GM18873 (cell line): Measurements from ENCODE around the gene NCK1.

ENCODE experiments used
- ATAC-seq: cut with Tn5 transposase; IDR thresholded peaks from one replicate; pipeline ENCODE4 v1.9.1; 2021; ENCODE audit warnings: mild to moderate bottlenecking, moderate library complexity, moderate number of reproducible peaks; ENCODE audit not compliant: unreplicated experiment, low FRiP score

The NCK1 gene

DNA sequence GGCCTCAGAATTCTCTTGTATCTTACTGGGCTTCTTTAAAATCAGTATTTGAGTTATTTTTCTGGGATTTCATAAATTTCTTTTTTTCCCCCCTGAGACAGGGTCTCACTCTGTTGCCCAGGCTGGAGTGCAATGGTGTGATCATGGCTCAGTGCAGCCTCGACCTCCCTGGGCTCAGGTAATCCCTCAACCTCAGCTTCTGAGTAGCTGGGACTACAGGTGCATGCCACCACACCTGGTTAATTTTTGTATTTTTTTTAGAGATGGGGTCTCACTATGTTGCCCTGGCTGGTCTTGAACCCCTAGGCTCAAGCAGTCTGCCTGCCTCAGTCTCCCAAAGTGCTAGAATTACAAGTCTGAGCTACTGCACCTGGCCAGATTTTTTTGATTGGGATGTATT, 43.5 kb downstream of the NCK1 start:
- no peak for ATAC-seq

DNA sequence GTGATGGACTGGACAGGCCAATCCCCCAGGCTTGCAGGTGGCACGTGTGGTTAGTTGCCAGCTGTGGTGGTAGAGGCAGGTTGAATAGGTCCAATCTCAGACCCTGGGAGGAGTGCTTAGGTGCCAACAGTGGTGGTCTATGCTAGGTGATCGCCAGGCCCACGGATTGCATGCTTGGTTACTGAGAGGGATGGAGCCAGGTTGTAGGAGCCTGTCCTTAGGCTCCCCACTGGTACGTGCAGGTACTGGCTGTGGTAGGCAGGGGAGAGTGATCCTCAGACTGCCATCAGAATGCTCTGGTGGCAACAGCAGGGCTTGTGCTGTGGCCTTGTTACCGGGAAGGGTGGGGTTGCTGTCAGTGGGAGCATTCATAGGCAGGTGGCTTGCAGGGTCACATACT, 44.7 kb downstream of the NCK1 start:
- ATAC-seq: no peak

DNA sequence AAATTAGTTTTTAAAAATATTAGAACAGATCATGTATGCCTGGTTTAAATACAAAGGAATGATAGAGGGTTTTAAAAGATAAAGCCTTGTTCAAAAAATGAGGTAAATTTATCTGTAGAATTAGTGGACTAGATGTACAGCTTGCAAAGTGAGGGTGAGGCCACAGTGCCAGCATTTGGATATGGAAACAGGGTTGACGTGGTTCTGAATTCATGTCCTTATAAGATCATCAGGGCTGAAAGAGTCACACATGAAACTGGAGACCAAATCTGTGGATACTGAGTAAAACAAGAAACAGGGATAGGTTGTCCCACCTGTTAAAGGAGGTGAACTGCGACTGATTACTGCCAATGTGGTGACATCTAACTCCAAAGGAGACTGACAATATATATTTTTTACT, 46.3 kb downstream of the NCK1 start:
- ATAC-seq: no peak

DNA sequence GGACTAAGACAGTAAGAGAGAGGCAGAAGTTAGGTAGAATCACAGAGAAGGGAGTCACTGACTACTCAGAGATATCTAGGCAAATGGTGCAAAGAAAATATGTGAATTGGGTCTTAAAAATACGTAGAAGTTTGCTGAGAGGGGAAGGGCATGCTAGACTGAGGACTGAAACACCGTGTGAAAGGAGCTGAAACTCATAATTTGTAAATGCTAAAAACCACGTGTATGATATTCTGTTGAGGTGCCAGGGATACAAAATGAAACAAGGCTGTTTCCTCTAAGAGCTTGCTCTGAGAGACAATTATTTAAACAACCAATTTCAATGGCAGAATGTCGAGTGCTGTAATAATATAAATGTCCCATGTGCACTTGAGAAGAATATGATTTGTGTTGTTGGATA, 47.2 kb downstream of the NCK1 start:
- no peak for ATAC-seq

DNA sequence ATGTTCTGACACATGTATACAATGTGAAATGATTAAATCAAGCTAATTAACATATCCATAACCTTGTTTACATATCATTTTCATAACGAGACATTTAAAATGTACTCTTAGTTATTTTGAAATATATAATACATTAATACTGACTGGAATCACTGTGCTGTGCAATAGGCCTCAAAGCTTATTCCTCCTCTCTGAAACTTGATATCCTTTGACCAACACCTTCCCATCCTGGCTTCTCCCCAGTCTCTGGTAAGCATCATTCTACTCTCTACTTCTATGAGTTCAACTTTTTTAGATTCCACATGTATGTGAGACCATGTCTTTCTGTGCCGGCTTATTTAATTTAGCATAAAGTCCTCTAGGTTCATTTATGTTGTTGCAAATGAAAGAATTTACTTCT, 48.7 kb downstream of the NCK1 start:
- no peak for ATAC-seq

DNA sequence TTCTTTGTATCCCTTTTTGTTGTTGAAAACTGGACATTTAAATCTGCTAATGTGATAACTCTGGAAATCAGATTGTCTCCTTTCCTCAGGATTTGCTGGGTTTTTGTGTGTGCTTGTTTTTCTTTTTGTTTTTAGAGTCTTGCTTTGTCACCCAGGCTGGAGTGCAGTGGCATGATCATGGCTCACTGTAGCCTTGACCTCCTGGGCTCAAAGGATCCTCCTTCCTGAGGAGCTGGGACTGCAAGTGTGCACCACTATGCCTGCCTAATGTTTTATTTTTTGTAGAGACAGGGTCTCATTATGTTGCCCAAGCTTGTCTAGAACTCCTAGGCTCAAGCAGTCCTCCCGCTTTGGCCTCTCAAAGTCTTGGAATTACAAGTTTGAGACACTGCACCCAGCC, 51.2 kb downstream of the NCK1 start:
- ATAC-seq: no peak

DNA sequence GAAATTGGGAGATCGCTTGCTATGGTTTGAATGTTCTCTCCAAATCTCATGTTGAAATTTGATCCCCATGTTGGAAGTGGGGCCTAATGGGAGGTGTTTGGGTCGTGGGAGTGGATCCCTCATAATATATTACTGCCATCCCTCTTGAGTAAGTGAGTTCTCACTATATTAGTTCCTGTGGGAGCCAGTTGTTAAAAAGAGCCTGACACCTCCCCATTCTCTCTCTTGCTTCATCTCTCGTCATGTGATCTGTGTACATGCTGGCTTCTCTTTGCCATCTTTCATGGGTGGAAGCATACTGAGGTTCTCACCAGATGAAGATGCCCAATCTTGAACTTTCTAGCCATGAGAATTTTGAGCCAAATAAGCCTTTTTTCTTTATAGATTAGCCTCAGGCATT, 52.7 kb downstream of the NCK1 start:
- no peak for ATAC-seq

DNA sequence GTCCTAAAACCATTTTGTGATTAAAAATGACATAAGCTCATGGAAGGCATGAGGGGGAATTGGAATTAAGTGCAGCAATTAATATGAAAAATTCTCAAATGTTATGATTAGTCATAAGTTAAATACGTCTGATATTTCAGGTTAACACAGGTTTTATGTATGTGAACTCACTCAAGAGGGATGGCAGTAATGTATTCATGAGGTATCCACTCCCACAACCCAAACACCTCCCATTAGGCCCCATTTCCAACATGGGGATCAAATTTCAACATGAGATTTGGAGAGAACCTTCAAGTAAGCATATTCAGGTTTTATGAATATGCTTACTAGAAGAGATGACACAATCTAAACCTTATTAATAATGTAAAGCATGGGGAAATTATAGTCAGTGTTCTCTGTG, 54.2 kb downstream of the NCK1 start:
- ATAC-seq: no peak

DNA sequence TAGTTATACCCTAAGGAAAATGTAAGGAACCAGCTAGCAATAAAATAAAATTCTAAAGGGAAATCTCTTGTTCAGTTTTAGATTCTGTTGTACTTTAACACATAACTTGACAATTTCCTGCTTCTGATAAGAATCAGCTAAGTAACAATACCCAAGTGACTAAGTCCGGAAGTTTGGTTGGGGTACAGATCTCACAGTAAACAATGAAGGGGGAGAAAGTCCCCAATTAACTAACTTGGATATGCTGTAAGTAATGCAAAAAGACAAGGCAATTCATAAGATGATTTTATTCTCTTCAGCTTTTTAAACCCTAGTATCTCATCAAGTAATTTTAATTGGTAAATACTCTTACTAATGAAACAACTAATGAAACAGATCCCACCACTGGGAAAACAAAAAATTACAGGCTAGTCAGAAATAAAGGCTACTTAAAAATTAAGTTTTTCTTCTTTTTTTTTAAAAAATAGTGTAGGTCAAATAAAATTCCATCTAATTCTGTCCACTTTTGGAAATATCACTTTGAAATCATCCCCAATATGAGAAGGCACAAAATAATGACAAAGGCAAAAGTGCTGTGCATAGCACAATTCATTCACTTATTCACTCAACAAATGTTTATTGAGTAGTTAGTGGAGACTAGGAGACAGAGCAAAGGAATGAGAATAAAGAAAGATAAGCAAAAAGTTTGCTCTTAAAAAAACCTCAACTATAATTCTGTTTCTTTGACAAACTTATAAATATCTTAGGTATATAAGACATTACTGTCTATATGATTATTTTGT, 58.0 kb downstream of the NCK1 start:
- ATAC-seq: no peak

DNA sequence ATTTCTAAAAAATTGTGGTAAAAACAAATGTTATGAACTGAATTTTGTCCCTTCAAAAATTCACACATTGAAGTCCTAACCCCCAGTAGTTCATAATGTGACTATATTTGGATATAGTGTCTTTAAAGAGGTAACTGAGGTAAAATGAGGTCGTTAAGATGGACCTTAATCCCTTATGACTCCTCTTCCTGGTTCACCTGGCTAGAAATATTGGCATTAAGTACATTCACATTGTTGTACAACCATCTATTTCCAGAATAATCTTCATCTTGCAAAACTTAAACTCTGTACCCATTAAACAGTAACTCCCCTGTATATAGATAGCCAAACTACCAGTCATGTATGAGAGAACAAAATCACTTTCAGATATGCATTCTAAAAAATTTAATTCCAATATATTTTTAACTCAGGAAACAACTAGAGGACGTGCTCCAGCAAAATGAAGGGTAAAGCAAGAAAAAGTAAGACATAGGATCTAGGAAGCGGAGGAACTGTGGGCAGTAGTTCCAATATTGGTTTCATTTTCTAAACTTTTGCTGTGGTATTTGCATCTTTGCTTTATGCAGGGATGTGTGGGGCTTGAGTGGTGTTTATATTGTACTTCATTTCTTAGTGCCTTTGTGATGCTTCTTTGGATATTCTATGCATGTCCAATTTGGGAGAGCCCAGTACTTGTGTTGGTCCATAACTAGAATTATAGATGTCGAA, 59.0 kb downstream of the NCK1 start:
- no peak for ATAC-seq

DNA sequence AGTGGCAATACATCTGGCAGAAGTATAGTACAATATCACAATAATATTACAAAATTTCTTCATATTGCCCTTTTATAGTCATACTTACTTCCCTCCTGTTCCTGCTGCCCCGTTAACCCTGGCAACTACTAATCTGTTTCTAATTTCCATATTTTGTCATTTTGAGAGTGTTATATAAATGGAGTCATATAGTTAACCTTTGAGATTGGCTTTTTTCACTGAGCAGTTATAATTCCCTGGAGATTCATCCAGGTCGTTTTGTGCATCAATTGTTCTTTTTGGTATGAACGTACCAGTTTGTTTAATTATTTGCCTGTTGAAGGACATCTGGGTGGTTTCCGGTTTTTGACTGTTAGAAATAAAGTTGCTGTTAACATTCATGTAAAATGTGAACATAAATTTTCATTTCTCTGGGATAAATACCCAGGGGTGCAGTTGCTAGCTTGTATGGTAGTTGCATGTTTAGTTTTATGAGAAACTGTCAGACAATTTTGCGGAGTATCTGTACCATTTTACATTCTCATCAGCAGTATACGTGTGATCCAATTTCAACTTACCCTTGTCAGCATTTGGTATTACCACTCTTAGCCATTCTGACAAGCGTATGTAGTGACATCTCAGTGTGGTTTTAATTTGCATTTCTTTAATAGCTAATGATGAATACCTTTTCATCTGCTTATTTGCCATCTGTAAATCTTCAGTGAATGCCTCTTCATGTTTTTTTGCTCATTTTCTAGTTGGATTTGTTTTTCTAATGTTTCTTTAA, 63.6 kb downstream of the NCK1 start:
- no peak for ATAC-seq

DNA sequence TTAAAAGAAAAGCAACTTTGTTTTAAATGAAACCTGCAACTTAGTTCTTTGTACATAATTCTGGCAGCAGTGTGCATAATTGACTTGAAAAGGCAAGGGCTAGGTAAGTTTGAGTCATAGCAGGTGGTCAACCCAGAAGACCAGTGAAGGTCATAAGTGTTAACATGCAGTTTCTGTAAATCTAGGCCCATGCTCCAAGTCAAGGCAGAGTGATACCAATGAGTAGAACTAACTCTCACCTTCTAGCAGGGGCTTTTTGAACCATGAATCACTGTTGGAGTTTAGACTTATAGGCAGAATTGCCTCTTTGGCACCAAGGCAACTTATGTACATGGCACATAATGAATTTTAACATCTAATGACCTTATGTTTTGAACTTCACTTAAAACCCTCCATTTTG, 66.2 kb downstream of the NCK1 start:
- no peak for ATAC-seq

DNA sequence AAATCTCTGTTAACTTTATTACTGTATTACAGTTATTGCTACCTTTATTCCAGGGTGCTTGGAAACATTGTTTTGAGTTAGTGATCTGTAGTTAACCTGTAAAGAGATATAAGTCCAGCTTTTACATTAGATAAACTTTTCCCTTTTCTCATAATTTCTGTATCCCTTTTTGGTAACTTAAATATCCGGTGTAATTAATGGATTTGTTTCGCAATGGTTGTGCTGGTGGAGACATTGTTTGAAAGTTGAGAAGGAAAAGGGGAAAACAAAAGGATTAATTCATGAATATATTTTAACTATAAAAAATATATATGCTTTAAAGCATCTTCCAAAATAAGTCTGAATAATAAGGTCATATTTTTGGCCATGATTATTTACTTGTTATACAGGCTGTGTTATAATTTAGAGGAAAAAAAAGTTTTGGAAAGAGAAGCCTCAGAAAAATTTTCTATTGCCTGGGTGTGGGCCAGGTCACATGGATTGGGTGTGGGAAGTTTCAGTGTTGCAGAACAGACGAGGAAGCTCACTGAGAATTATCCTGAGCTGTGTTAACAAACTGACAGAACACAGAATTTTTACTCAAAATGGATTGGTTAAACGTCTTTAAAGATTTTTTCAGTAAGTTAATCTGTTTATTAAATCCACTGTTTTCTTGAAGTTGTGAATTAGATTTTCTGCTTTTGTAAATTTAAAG, 68.1 kb downstream of the NCK1 start:
- ATAC-seq: no peak

DNA sequence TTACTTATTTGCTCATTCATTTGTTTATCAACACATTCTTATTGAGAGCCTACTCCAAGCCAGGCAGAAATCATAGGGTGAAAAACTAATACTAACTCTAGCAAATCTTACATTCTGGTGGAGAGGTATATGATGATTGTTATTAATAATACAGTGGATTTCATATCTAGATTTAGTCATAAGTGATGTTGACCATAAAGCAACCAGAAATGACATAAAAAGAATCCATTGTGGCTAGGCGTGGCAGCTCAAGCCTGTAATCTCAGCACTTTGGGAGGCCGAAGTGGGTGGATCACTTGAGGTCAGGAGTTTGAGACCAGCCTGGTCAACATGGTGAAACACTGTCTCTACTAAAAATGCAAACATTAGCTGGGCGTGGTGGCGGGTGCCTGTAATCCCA, 69.6 kb downstream of the NCK1 start:
- no peak for ATAC-seq

DNA sequence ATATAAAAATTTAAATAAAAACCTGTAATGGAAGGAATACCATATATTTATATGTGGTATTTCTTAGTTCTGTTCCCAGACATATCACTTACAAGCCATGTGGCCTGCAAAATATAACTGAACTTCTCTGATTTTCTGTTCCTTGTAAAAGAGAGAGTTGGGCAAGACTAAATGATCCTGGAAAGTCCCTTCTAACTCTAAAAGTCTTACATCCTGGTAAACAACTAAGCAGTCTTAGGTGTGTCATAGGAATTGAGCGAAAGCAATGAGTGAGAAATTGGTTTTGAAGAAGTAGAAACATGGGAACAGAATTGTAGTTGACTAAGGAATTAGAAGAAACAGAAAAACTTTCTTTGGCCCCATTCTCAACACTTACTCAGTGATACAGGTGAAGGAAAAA, 70.5 kb downstream of the NCK1 start:
- peak; percentile 46 for ATAC-seq

DNA sequence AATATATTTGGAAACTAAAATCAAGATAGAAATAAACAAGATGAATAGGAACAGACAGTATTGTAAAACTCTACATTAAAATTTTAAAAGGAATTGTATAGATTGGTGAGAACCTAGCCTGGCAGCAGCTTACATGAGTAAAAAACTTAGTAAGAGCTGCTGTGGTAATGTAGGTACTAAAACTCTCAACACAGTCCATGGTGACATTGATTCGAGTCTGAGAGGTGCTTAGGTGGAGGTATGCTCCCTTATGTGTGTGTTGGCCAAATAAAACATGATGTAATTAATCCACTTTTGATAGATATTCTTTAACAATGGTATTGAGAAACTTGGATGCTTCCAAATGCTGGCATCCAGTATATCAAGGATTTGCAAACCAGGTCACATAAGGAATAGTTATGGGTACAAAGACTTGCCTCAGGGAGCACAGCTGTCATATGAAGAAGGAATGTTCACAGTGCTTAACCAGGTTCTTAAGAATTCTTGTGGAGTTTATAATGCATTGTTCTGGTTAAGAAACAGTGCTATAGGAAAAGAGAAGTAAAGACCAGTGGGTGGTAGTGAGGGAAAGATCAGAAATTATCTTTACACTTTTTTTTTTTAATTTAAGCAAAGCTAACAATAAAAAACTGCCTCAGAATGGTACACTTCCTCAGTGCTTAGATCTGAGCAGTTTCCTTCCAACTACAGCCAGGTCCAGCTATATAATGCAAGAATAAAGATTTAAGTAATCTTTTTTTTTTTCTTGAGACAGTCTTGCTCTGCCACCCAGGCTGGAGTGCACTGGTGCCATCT, 71.2 kb downstream of the NCK1 start:
- ATAC-seq: no peak

DNA sequence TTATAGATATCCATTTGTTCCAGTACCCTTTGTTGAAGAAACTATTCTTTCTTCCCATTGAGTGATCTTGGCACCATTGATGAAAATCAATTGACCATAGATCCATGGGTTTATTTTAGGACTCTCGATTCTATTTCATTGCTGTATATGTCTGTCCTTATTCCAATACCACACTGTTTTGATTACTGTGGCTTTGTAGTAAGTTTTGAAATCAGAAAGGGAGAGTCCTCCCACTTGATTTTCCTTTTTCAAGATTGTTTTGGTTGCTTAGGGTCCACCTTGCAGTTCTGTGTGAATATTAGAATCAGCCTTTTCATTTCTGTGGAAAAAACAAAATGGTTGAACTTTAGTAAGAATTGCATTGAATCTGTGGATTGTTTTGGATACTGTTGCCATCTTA, 75.2 kb downstream of the NCK1 start:
- ATAC-seq: no peak

DNA sequence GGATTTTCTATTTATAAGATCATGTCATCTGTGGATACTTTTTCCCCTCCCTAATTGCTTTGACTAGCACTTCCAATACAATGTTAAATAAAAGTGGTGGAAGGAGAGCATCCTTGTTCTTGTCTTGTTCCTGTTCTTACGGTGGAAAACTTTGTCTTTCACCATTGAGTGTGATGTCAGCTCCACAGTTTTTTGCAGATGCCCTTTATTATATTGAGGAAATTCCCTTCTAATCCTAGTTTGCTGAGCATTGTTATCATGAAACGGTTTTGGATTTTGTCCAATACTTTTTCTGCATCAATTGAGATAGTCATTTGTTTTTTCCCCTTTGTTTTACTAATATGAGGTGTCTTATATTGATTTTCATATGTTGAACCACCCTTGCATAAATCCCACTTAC, 75.8 kb downstream of the NCK1 start:
- ATAC-seq: no peak

DNA sequence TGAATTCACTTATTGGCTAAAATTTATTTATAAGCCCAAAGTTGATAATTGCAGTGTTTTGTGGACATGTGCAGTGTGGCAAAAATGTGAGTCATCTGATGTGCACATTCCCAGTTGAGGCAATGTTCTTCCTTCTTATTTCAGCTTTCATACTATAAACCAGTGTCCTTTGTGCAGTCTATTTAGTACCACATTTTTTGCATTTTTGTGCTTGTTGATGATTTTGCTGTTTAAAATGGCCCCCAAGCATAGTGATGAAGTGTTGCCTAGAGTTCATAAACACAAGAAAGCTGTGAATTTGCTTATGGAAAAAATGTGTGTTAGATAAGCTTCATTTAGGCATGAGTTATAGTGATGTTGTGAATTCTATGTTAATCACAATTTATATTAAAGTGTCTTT, 76.3 kb downstream of the NCK1 start:
- ATAC-seq: no peak

DNA sequence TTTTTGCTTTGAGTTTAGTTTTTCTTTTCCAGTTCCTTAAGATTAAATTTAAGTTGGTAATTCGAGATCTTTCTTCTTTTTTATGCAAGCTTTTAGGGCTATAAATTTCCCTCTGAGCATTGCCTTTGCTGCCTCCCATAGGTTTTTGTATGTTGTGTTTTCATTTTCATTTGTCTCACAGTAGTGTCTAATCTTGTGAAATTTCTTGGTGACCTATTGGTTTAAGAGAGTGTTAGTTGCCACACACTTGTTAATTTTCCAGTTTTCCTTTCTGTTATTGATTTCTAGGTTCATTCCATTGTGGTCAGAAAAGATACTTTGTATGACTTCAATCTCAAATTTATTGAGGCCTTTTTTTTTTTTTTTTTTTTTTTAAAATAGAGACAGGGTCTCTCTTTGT, 77.5 kb downstream of the NCK1 start:
- no peak for ATAC-seq
